HEK293 (cell line): ENCODE results near the gene ATP6V0A1.

Experiments used
- CTCF ChIA-PET: fragments of 350-600 bp; formaldehyde crosslinking; extraction: SDS; loops from one replicate; lab custom pipeline; 2021; ENCODE audit warnings: antibody characterized with exemption; lab: Yijun Ruan, JAX
- POLR2A ChIA-PET: fragments of 300-600 bp; formaldehyde crosslinking; extraction: SDS; loops from one replicate; lab custom pipeline; 2020; ENCODE audit warnings: antibody characterized with exemption, inconsistent platforms; lab: Yijun Ruan, JAX
- H3K27ac ChIP-seq: fragments of 200-500 bp; sonication (Bioruptor generic); 2 replicates; pipeline ENCODE4 v1.5.1; 2014; ENCODE audit warnings: low read depth, low read length, control low read depth, inconsistent platforms; ENCODE audit errors: extremely low read depth
- H3K36me3 ChIP-seq, 2 experiments: fragments of 200-500 bp in 1 of 2; sonication (Bioruptor generic) in 1 of 2; 1 replicate in 1 of 2; 2 replicates in 1 of 2; pipeline ENCODE4 v1.5.1; 2014 to 2017; ENCODE audit warnings: inconsistent platforms in 2 of 2, low read length in 2 of 2; ENCODE audit not compliant: control insufficient read depth in 2 of 2, insufficient read depth in 1 of 2
- H3K4me1 ChIP-seq: fragments of 200-500 bp; sonication (Bioruptor generic); 2 replicates; pipeline ENCODE4 v1.5.1; 2014; ENCODE audit warnings: mild to moderate bottlenecking, low read length, inconsistent platforms; ENCODE audit not compliant: control insufficient read depth, insufficient read depth
- H3K4me3 ChIP-seq: 2 replicates; pipeline ENCODE4 v1.5.1; 2011; ENCODE audit warnings: low read depth, mild to moderate bottlenecking, control low read depth, low read length, moderate library complexity
- H3K9me3 ChIP-seq: fragments of 200-500 bp; sonication (Bioruptor generic); 2 replicates; pipeline ENCODE4 v1.5.1; 2014; ENCODE audit warnings: low read depth, low read length, inconsistent platforms; ENCODE audit not compliant: control insufficient read depth, insufficient read depth
- CTCF ChIP-seq: fragments of 450-650 bp; formaldehyde crosslinking; IDR thresholded peaks from 2 replicates; pipeline ENCODE4 v1.5.1; 2016; ENCODE audit warnings: missing biosample characterization, missing genetic modification characterization
- GLIS1 ChIP-seq: fragments of 450-650 bp; formaldehyde crosslinking; IDR thresholded peaks from 2 replicates; pipeline ENCODE4 v1.5.1; 2016; ENCODE audit warnings: missing biosample characterization, missing genetic modification characterization
- HOXC10 ChIP-seq: sonication (generic); formaldehyde crosslinking; IDR thresholded peaks from 2 replicates; pipeline ENCODE4 v1.8.1; 2023; ENCODE audit warnings: mild to moderate bottlenecking, missing genetic modification reagents
- SP7 ChIP-seq: fragments of 450-650 bp; formaldehyde crosslinking; IDR thresholded peaks from 2 replicates; pipeline ENCODE4 v1.5.1; 2016; ENCODE audit warnings: missing biosample characterization, missing genetic modification characterization
- TRIM28 ChIP-seq: IDR thresholded peaks from 2 replicates; pipeline ENCODE4 v1.6.1; 2011; ENCODE audit warnings: low read length, control low read depth, borderline replicate concordance
- ZBTB11 ChIP-seq: fragments of 450-650 bp; formaldehyde crosslinking; conservative IDR thresholded peaks from 2 replicates; pipeline ENCODE4 v1.5.1; 2016; ENCODE audit warnings: low read depth, missing biosample characterization, missing genetic modification characterization
- ZNF114 ChIP-seq: fragments of 450-650 bp; formaldehyde crosslinking; IDR thresholded peaks from 2 replicates; pipeline ENCODE4 v1.5.0; 2017; ENCODE audit warnings: missing biosample characterization, missing genetic modification characterization
- ZNF16 ChIP-seq: fragments of 450-650 bp; formaldehyde crosslinking; IDR thresholded peaks from 2 replicates; pipeline ENCODE4 v1.5.1; 2016; ENCODE audit warnings: low read depth, missing biosample characterization, missing genetic modification characterization
- ZNF223 ChIP-seq: fragments of 450-650 bp; formaldehyde crosslinking; IDR thresholded peaks from 2 replicates; pipeline ENCODE4 v1.5.1; 2016; ENCODE audit warnings: missing biosample characterization, missing genetic modification characterization
- ZNF274 ChIP-seq, 2 experiments: fragments of 200-500 bp in 1 of 2; fragments of 450-650 bp in 1 of 2; sonication (Bioruptor generic) in 1 of 2; formaldehyde crosslinking in 1 of 2; IDR thresholded peaks; 2 replicates each; pipeline versions ENCODE4 v1.5.1 to v1.6.1; 2014 to 2016; ENCODE audit warnings: borderline replicate concordance in 1 of 2, inconsistent platforms in 1 of 2, low read length in 1 of 2, missing biosample characterization in 1 of 2, missing genetic modification characterization in 1 of 2
- ZNF354C ChIP-seq: fragments of 450-650 bp; formaldehyde crosslinking; IDR thresholded peaks from 2 replicates; pipeline ENCODE4 v1.5.1; 2016; ENCODE audit warnings: missing biosample characterization, missing genetic modification characterization, low read depth, borderline replicate concordance
- ZNF394 ChIP-seq: fragments of 450-650 bp; formaldehyde crosslinking; IDR thresholded peaks from 2 replicates; pipeline ENCODE4 v1.5.1; 2016; ENCODE audit warnings: missing biosample characterization, missing genetic modification characterization, mild to moderate bottlenecking, moderate library complexity, borderline replicate concordance
- ZNF423 ChIP-seq: fragments of 450-650 bp; formaldehyde crosslinking; IDR thresholded peaks from 2 replicates; pipeline ENCODE4 v1.5.1; 2016; ENCODE audit warnings: missing biosample characterization, missing genetic modification characterization
- ZNF433 ChIP-seq: fragments of 450-650 bp; formaldehyde crosslinking; IDR thresholded peaks from 2 replicates; pipeline ENCODE4 v1.5.1; 2016; ENCODE audit warnings: missing biosample characterization, missing genetic modification characterization, low read depth
- ZNF48 ChIP-seq: fragments of 450-650 bp; formaldehyde crosslinking; IDR thresholded peaks from 2 replicates; pipeline ENCODE4 v1.5.1; 2016; ENCODE audit warnings: missing biosample characterization, missing genetic modification characterization
- ZNF510 ChIP-seq: fragments of 450-650 bp; formaldehyde crosslinking; IDR thresholded peaks from 2 replicates; pipeline ENCODE4 v1.5.1; 2018; ENCODE audit warnings: mild to moderate bottlenecking, missing genetic modification characterization, missing biosample characterization; ENCODE audit not compliant: insufficient replicate concordance
- ZNF623 ChIP-seq: fragments of 450-650 bp; formaldehyde crosslinking; IDR thresholded peaks from 2 replicates; pipeline ENCODE4 v1.5.1; 2016; ENCODE audit warnings: missing biosample characterization, missing genetic modification characterization
- ZNF639 ChIP-seq: fragments of 450-650 bp; formaldehyde crosslinking; IDR thresholded peaks from 2 replicates; pipeline ENCODE4 v1.5.1; 2016; ENCODE audit warnings: missing biosample characterization, missing genetic modification characterization
- ZNF837 ChIP-seq: fragments of 450-650 bp; formaldehyde crosslinking; IDR thresholded peaks from 2 replicates; pipeline ENCODE4 v1.5.1; 2016; ENCODE audit warnings: missing biosample characterization, missing genetic modification characterization
- TF ChIP-seq, protein P1 (sequence below): sonication (generic); formaldehyde crosslinking; IDR thresholded peaks from 2 replicates; pipeline ENCODE4 v1.8.1; 2022; ENCODE audit warnings: mild to moderate bottlenecking, moderate library complexity, missing genetic modification reagents
- TF ChIP-seq, protein P2 (sequence below): fragments of 450-650 bp; formaldehyde crosslinking; IDR thresholded peaks from 2 replicates; pipeline ENCODE4 v1.5.1; 2016; ENCODE audit warnings: missing biosample characterization, missing genetic modification characterization

ATP6V0A1 gene

DNA sequence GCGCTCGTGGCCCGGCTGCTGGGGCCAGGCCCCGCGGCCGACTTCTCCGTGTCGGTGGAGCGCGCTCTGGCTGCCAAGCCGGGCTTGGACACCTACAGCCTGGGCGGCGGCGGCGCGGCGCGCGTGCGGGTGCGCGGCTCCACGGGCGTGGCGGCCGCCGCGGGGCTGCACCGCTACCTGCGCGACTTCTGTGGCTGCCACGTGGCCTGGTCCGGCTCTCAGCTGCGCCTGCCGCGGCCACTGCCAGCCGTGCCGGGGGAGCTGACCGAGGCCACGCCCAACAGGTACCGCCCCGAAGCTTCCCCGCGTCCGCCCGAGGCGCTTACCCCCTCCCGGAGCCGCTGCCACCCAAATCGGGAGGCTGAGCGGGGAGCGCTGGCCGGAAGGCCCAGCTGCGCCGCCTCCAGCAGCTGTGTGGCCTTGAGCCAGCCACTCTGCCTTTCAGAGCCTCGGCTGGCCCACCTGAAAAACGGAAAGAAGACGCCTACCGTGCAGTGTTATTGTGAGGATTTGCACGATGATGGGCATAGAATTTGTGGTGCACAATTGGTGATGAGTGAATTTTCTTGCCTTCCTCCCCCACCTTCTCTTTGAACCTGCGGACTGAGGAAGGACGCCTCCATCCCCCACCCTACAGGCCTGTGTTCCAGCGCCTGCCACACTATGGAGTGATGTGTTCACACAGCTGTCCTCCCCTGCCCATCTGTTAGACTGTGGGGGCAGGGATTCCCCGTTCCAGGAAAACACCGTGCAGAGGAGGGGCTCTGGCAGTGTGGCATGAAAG is 77.9 kb downstream of the ATP6V0A1 start (continued):
- TF ChIP-seq, protein P1, sequence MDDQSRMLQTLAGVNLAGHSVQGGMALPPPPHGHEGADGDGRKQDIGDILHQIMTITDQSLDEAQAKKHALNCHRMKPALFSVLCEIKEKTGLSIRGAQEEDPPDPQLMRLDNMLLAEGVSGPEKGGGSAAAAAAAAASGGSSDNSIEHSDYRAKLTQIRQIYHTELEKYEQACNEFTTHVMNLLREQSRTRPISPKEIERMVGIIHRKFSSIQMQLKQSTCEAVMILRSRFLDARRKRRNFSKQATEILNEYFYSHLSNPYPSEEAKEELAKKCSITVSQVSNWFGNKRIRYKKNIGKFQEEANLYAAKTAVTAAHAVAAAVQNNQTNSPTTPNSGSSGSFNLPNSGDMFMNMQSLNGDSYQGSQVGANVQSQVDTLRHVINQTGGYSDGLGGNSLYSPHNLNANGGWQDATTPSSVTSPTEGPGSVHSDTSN (CRISPR knock-in tag), result no peak; the same call in 1 of the 2 replicates
- TF ChIP-seq ZNF16 (tag by site-specific recombination) (no peak), ZNF114 (tag by site-specific recombination) (no peak), ZBTB11 (tag by site-specific recombination) (peak; percentile 87), TRIM28 (peak; percentile 53; the same call in 1 of the 2 replicates), SP7 (peak; percentile 69; the same call in 1 of the 2 replicates), HOXC10 (no peak), GLIS1 (tag by site-specific recombination) (peak; percentile 89), ZNF274 (IDR thresholded peaks at IDR 0.05; ENCODE audit: low read length) (no peak), ZNF274 (tag by site-specific recombination; IDR thresholded peaks at IDR 0.05; ENCODE audit: borderline replicate concordance) (no peak), ZNF423 (tag by site-specific recombination) (peak; percentile 68)

DNA sequence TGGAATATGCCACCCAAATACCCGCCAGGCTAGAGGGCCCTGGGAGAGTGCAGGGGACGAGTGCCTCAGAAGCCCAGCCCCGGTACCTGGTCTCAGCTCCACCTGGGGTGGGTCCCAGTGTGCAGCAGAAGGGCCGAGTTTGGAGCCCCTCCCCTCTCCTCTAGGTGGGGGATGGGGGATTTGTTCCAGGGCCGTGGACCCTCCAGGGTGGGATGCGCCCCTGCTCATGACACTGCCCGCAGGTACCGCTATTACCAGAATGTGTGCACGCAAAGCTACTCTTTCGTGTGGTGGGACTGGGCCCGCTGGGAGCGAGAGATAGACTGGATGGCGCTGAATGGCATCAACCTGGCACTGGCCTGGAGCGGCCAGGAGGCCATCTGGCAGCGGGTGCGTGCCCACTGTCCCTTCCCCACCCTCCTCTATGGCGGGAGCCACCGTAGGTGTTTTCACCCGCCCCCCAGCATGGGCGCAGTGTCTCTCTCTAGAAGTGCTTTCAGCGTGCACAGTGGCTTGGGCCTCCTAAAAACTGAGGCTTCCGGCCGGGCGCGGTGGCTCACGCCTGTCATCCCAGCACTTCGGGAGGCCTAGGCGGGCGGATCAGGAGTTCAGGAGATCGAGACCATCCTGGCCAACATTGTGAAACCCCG is 78.6 kb downstream of the ATP6V0A1 start:
- H3K27ac ChIP-seq, result peak overlapping the region; percentile 98
- ChIA-PET POLR2A (interaction anchor here (1.1 to 2.7 kb wide), 10 partner anchors 10 to 236 kb away, joined by 3 to 20 read pairs (median 6); partner anchors contain the start of genes CAVIN1, PSMC3IP, RETREG3 and TUBG1), CTCF (interaction anchor here (0.6 to 4.1 kb wide), 6 partner anchors 10 to 131 kb away, joined by 3 to 19 read pairs (median 6); partner anchors contain the start of gene PSMC3IP)
- H3K9me3 ChIP-seq, result no peaks in the 10 kb centered on the region
- H3K4me1 ChIP-seq, result peaks cover 10% of the 10 kb centered on the region
- H3K36me3 ChIP-seq, result peaks cover 13 to 35% of the 10 kb centered on the region in 2 experiments; a peak in 2 of 3 replicates
- H3K4me3 ChIP-seq, result peak overlapping the region; percentile 44
- TF ChIP-seq ZNF639 (tag by site-specific recombination) (no peak), ZNF510 (tag by site-specific recombination) (no peak), ZNF354C (tag by site-specific recombination) (no peak), ZNF433 (tag by site-specific recombination) (no peak), ZNF48 (no peak), CTCF (tag by site-specific recombination) (no peak), ZNF837 (tag by site-specific recombination) (0 out of 2 replicates have a peak, but pooled peaks have one; percentile 41), ZNF623 (tag by site-specific recombination) (no peak), ZNF223 (tag by site-specific recombination) (no peak), ZNF394 (tag by site-specific recombination) (0 out of 2 replicates have a peak, but pooled peaks have one; percentile 8)
- TF ChIP-seq, protein P2, sequence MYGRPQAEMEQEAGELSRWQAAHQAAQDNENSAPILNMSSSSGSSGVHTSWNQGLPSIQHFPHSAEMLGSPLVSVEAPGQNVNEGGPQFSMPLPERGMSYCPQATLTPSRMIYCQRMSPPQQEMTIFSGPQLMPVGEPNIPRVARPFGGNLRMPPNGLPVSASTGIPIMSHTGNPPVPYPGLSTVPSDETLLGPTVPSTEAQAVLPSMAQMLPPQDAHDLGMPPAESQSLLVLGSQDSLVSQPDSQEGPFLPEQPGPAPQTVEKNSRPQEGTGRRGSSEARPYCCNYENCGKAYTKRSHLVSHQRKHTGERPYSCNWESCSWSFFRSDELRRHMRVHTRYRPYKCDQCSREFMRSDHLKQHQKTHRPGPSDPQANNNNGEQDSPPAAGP (tag by site-specific recombination), result no peak
